ENCODE data around the gene TCF7L2. TPM values are rescaled to one million over a fixed set of nuclear protein-coding genes. Genes with fewer than 3 reads are reported as not detected.

The TCF7L2 gene
- polyA plus RNA-seq, 3 donors, result 2.1 to 23.5 (median 6.1) TPM

DNA sequence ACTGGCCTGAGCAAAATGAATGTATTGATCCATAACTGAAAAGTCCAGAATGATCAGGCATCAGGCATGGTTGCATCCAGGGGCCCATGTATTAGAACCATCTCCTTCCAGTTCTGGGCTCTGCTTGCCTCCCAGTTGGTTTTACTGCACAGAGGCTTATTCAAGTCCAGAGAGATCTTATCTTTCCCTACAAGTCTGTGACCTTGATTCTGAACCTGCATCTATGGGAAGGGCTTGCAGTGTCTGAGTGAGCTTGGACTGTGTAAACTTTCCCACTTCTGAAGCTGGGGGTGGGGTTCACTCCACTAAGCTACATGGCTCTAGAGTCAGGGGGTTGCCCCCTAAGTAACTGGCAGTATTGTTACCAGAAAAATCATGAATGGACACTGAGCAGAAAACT is 136.2 kb downstream of the TCF7L2 start:
- Histone ChIP-seq H2AFZ (ENCODE audit: insufficient read depth, low read depth, low read length, poor library complexity, severe bottlenecking) (no peak overlapping the region), H3K27ac (ENCODE audit: low read depth in 1 of 2, low read length in 2 of 2) (no peak overlapping the region), H3K79me2 (ENCODE audit: insufficient read depth, low read length) (no peaks in the 10 kb centered on the region), H3K9me3 (replicated peaks in 1 of 2; ENCODE audit: control insufficient read depth in 1 of 2, insufficient read depth in 1 of 2, low read length in 2 of 2) (peaks cover 0 to 5% of the 10 kb centered on the region in 2 donors), H3K4me2 (replicated peaks; ENCODE audit: extremely low read depth, low read length, poor library complexity, severe bottlenecking) (no peak overlapping the region), H4K20me1 (ENCODE audit: insufficient read depth, low read length) (peaks cover 95% of the 10 kb centered on the region), H3K9ac (ENCODE audit: insufficient read depth, low read length, poor library complexity, severe bottlenecking) (no peak overlapping the region), H3K36me3 (replicated peaks in 1 of 2; ENCODE audit: control insufficient read depth in 1 of 2, insufficient read depth in 2 of 2, low read length in 2 of 2) (peaks cover 0 to 8% of the 10 kb centered on the region in 2 donors), H3K27me3 (ENCODE audit: control insufficient read depth in 2 of 2, insufficient read depth in 2 of 2, low read length in 2 of 2) (peaks cover 4 to 22% of the 10 kb centered on the region in 2 donors), H3K4me1 (ENCODE audit: control insufficient read depth in 1 of 2, insufficient read depth in 2 of 2, low read length in 2 of 2) (peaks cover 6 to 13% of the 10 kb centered on the region in 2 donors), H3K4me3 (replicated peaks in 1 of 3; ENCODE audit: low read depth in 2 of 3, low read length in 3 of 3) (no peak overlapping the region)
- no peak overlapping the region for H3K27ac Mint-ChIP-seq
- no peak for DNase-seq
- peaks cover 48 to 51% of the 10 kb centered on the region in 2 donors for H3K36me3 Mint-ChIP-seq
- peaks cover 12% of the 10 kb centered on the region for H3K4me1 Mint-ChIP-seq
- H3K27me3 Mint-ChIP-seq (ENCODE audit: low read depth in 3 of 3), result peaks cover 9 to 29% (median 27%) of the 10 kb centered on the region in 3 donors
- H3K9me3 Mint-ChIP-seq, result peaks cover 0 to 15% (median 8%) of the 10 kb centered on the region in 7 donors
- intact Hi-C loops (cut with micrococcal nuclease), result no loop called here
- H3K4me3 Mint-ChIP-seq, result peak overlapping the region in 1 of 2 donors; percentile 30
- TF ChIP-seq, protein P1, sequence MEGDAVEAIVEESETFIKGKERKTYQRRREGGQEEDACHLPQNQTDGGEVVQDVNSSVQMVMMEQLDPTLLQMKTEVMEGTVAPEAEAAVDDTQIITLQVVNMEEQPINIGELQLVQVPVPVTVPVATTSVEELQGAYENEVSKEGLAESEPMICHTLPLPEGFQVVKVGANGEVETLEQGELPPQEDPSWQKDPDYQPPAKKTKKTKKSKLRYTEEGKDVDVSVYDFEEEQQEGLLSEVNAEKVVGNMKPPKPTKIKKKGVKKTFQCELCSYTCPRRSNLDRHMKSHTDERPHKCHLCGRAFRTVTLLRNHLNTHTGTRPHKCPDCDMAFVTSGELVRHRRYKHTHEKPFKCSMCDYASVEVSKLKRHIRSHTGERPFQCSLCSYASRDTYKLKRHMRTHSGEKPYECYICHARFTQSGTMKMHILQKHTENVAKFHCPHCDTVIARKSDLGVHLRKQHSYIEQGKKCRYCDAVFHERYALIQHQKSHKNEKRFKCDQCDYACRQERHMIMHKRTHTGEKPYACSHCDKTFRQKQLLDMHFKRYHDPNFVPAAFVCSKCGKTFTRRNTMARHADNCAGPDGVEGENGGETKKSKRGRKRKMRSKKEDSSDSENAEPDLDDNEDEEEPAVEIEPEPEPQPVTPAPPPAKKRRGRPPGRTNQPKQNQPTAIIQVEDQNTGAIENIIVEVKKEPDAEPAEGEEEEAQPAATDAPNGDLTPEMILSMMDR (IDR thresholded peaks at IDR 0.05), result no peak

DNA sequence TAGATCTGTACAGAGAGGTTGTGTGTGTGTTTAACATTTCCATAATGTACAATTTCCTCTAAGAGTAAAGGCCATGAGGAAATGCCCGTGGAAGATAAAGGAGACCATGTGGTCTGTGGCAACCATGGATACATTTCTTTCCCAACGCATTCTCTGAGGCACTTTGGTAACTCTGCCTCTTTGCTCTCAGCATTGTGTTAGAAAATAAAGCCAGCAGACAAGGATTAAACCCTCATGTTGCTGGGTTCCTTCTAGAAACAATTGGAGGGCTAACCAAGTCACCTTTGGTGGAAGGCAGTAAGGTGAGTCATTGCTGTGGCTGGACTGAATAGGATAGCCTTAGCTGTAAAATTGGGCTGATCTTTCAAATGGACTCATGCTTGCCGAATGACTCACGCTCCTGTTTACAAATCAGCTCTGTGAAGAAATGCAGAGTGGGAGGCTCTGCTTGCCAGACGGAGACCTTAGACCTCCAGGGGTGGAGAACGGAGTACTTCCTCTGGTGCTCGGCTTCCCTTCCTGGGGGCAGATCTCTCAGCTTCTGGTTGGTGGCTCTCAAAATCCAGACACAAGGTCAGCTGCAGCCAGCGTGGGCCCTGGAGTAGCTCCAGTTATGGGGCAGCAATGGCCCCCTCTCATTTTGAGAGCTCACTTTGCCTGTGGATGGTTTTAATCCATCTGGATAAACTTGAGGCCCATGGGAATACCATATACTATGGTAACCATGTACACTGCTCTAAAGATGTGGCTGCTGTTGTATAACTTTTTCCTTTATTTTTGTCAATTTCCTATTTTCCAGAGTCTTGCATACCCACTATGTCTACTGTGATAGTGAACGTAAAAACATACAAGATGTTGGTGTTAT is 137.3 kb downstream of the TCF7L2 start:
- 25% methylated on average over 4 of the region's 9 CpGs for WGBS (ENCODE audit: insufficient coverage)
- peak overlapping the region in 1 of 2 donors; percentile 46 for H3K4me3 Mint-ChIP-seq
- H3K36me3 Mint-ChIP-seq, result peaks cover 58 to 60% of the 10 kb centered on the region in 2 donors
- peaks cover 2 to 25% (median 19%) of the 10 kb centered on the region in 7 donors for H3K9me3 Mint-ChIP-seq
- no peak overlapping the region for H3K9ac ChIP-seq (ENCODE audit: insufficient read depth, low read length, poor library complexity, severe bottlenecking)
- no peaks in the 10 kb centered on the region for H3K79me2 ChIP-seq (ENCODE audit: insufficient read depth, low read length)
- H3K4me1 Mint-ChIP-seq, result peaks cover 20% of the 10 kb centered on the region
- no peak overlapping the region for H2AFZ ChIP-seq (ENCODE audit: insufficient read depth, low read depth, low read length, poor library complexity, severe bottlenecking)
- H3K27ac ChIP-seq (ENCODE audit: low read depth in 1 of 2, low read length in 2 of 2), result no peak overlapping the region
- H3K27me3 Mint-ChIP-seq (ENCODE audit: low read depth in 3 of 3), result peaks cover 17 to 40% (median 38%) of the 10 kb centered on the region in 3 donors
- peak; percentile 65 to 91 (median 80) for DNase-seq
- H3K27me3 ChIP-seq (ENCODE audit: control insufficient read depth in 2 of 2, insufficient read depth in 2 of 2, low read length in 2 of 2), result peaks cover 12 to 32% of the 10 kb centered on the region in 2 donors
- peaks cover 97% of the 10 kb centered on the region for H4K20me1 ChIP-seq (ENCODE audit: insufficient read depth, low read length)
- H3K4me2 ChIP-seq (replicated peaks; ENCODE audit: extremely low read depth, low read length, poor library complexity, severe bottlenecking), result no peak overlapping the region
- peaks cover 5 to 16% of the 10 kb centered on the region in 2 donors for H3K9me3 ChIP-seq (replicated peaks in 1 of 2; ENCODE audit: control insufficient read depth in 1 of 2, insufficient read depth in 1 of 2, low read length in 2 of 2)
- TF ChIP-seq, protein P1 (IDR thresholded peaks at IDR 0.05), result no peak
- H3K36me3 ChIP-seq (replicated peaks in 1 of 2; ENCODE audit: control insufficient read depth in 1 of 2, insufficient read depth in 2 of 2, low read length in 2 of 2), result peaks cover 0 to 18% of the 10 kb centered on the region in 2 donors
- intact Hi-C loops (cut with micrococcal nuclease), result no loop called here
- peaks cover 10 to 13% of the 10 kb centered on the region in 2 donors for H3K4me1 ChIP-seq (ENCODE audit: control insufficient read depth in 1 of 2, insufficient read depth in 2 of 2, low read length in 2 of 2)
- H3K4me3 ChIP-seq (replicated peaks in 1 of 3; ENCODE audit: low read depth in 2 of 3, low read length in 3 of 3), result no peak overlapping the region
- peak overlapping the region in 6 of 7 donors; percentile 25 to 72 (median 54) for H3K27ac Mint-ChIP-seq
